Hematopoietic multipotent progenitor cell treated with erythropoietin and hydrocortisone succinate and interleukin-3 and kit ligand, for 4 days (in vitro differentiated cells): ENCODE results near the gene PAM.
"Not testable (repeated sequence)": the region's sequence is repeated elsewhere in the genome, so short reads cannot be mapped to it uniquely, and the experiment has no call there.

Source experiments
- DNase-seq: peaks from one replicate; pipeline ENCODE4 v3.0.0-alpha.2; 2015

The PAM gene

GRCh38 chr5:102753889-102754766, 977 bp upstream of the PAM start:
- peak; percentile 27 for DNase-seq

- peak; percentile 75 for DNase-seq
Measured at GRCh38 chr5:102755686-102756371, 724 bp downstream of the PAM start.

- DNase-seq = no peak
Measured at GRCh38 chr5:102758576-102758975, 3.5 kb downstream of the PAM start.

- no peak for DNase-seq
Measured at GRCh38 chr5:102759289-102759688, 4.2 kb downstream of the PAM start.

GRCh38 chr5:102759700-102760099, 4.6 kb downstream of the PAM start:
- no peak for DNase-seq

DNA sequence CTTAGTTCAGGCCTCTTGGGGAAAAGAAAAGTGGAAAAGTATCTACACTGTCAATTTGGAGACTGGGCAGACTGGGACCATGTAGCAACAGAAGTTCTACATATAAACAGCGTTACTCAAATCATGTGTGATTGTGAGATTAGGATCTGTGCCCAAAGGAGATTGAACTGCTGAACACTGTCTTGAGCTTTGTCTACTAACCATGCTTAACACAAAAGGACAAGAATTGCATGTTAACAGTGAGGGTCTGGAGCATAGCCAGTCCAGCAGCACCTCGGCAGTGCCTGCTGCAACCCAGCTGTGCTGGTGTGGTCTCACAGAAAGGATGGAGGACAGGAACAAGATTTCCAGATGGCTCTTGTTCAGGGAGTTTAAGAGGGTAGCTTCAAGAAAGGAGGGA, 5.7 kb downstream of the PAM start:
- no peak for DNase-seq

DNA sequence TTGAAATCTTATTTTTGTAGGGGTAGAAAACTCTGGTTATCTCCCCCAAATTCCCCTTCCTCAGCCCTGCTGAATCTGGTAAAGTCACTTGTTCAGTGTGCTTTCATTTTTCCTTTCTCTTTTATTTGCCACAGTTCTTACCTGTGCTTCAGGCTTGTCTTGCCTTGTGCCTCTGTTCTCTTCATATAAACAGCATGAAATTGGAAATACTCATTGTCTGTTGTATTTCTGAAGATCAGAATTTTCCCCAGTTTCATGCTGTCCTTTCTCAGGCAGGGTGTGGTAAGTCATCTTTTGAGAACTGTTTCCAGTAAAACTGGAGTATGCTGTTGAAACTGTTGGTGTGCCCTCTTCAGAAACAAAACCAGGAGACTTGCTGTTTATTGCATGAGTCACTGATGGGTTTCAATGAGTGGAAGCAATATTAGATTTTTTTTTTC, 7.0 kb downstream of the PAM start:
- no peak for DNase-seq

- DNase-seq = no peak
Measured at GRCh38 chr5:102762562-102763227, 7.6 kb downstream of the PAM start.

GRCh38 chr5:102763734-102764133, 8.6 kb downstream of the PAM start:
- no peak for DNase-seq

GRCh38 chr5:102764381-102765004, 9.4 kb downstream of the PAM start:
- no peak for DNase-seq

DNA sequence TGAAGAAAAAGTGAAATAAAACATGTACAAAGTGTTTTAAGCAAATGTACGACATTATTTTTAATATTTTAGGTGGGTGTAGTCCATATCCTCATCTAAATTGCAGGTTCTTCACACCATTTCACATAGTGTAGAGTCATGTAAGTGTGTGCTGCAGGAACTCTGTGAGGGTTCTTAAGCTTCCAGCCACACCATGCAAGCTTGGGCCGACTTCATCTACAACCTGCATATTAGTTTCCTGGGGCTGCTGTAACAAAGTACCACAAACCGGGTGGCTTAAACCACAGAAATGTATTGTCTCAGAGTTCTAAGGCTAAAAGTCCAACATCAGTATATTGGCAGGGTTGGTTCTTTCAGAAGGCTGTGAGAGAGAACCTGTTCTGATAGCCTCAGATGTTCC, 10.2 kb downstream of the PAM start:
- DNase-seq = no peak

DNA sequence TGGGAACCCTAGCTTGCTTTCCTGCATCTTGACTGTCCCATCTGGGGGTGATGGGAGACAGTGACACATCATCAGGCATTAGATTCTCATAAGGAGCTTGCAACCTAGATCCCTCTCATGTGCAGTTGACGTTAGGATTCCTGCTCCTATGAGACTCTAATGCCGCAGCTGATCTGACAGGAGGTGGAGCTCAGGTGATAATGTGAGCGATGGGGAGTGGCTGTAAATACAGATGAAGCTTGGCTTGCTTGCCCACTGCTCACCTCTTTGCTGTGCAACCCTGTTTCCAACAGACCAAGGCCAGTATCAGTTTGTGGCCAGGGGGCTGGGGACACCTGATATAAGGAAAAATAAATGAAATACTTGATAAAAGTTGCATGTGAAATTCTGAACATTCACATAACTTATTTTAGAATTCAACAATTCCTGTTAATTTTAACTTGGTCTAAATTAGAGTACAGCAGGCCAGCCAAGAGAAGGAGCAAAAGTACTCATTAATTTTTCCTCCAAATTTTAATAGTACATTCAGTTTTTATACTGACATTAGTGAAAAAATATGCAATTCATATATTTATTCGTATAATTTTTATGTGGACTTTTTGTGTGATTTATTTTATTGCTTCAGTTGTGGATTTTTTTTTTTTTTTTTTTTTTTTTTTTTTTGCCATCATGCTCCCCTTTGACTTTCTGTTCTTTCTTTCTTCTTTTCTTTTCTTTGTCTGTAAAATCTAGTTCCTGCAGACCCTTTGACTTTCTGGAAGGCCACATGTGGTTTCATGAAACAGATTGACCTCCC, 11.4 kb downstream of the PAM start:
- no peak for DNase-seq

GRCh38 chr5:102767862-102768261, 12.8 kb downstream of the PAM start:
- no peak for DNase-seq

- DNase-seq = no peak
Measured at GRCh38 chr5:102770803-102771202, 15.7 kb downstream of the PAM start.

- DNase-seq = no peak
Measured at GRCh38 chr5:102771435-102771834, 16.3 kb downstream of the PAM start.

DNA sequence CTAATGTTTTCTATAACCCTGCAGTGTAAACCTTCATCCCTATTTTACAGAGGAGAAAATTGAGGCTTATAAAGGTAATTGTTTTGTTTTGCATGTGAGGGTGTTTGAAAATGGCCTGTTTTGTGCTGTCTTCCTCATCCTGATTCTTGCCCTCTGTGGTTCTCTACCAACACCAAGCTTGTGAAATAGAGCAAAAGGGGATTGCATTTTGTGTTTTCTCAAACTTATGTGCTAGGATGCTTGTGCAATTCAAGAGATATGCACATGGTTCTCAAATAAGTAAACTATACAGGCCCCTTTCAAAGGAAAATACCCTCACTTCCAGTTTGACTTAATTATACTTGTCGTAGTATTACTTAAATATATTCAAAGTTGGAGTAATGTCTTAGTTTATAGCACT, 17.2 kb downstream of the PAM start:
- DNase-seq = peak; percentile 54

DNA sequence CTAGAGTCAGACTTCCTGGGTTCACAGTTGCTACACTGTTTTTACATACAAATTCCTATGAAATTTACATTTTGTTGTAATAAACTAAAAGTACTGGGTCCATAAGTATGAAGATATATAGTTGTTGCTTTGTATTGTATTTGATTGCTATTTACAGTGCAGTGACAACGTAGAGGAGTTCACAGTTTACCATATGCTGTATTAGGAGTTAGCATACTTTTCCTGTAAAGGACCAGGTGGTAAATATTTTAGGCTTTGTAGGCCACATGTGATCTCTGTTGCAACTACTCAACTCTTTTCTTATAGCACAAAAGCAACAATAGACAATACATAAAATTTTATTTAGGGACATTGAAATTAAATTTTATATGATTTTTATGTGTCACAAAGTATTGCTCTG, 18.0 kb downstream of the PAM start:
- DNase-seq = no peak

DNA sequence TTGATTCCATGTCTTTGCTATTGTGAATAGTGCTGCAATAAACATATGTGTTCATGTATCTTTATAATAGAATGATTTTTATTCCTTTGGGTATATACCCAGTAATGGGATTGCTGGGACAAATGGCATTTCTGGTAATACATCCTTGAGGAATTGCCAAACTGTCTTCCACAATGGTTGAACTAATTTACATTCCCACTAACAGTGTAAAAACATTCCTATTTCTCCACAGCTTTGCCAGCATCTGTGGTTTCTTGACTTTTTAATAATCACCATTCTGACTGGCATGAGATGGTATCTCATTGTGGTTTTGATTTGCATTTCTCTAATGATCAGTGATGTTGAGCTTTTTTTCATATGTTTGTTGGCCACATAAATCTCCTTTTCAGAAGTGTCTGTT, 20.7 kb downstream of the PAM start:
- not testable (repeated sequence) for DNase-seq

- no peak for DNase-seq
Measured at GRCh38 chr5:102777099-102777498, 22.0 kb downstream of the PAM start.

DNA sequence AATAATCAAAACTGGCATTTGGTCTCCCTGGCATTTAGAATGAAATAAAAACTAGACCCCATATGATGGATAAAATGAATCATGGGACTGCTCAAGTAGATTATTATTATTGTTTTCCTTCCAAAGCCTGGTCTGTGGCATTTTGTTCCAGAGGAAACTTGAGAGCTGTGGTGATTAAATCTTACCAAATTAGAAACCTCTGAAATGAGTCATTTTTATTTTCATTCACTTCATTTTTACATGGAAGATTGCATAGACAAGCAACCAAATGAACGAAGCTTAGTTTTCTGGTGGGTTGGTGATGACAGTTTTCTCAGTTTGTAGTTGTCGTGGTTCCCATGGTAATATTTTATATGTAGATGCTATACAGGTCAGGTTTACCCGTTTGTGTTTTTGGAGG, 23.4 kb downstream of the PAM start:
- DNase-seq = no peak

- DNase-seq = no peak
Measured at GRCh38 chr5:102781359-102781758, 26.3 kb downstream of the PAM start.

DNA sequence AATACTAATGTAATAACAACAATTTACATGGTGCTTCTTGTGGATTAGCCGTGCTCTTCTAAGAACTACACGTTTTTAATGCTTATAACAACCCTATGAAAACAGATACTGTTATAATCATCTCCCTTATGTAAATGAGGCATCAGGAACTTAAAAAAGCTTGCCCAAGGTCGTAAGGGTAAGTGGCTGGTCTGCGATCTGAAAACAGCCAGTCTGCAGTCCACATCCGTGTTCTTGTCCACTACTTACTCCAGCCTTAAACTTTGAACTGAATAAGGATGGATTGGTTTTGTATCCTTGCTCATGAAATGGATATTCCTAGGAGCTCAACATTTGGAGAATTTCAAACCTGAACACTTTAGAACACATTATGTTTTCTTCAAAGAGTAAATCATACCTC, 26.7 kb downstream of the PAM start:
- DNase-seq = no peak
